Activated CD8-positive, alpha-beta memory T cell treated with anti-CD3 and anti-CD28 coated beads for 36 hours (primary cell): Measurements from ENCODE around the gene PROZ. TPM values are rescaled to one million over a fixed set of nuclear protein-coding genes. Genes with fewer than 3 reads are reported as not detected.
"Not testable (repeated sequence)": the region's sequence is repeated elsewhere in the genome, so short reads cannot be mapped to it uniquely, and the experiment has no call there.

Source experiments
- CTCF ChIA-PET: fragments of 350-600 bp; sonication (Branson Sonifier 250); formaldehyde crosslinking; loops from one replicate; lab custom pipeline; 2021; ENCODE audit warnings: antibody characterized with exemption; lab: Charles Lee
- POLR2A ChIA-PET: fragments of 350-600 bp; sonication (Branson Sonifier 250); formaldehyde crosslinking; loops from one replicate; lab custom pipeline; 2021; ENCODE audit warnings: antibody characterized with exemption; lab: Charles Lee
- total RNA-seq, 2 experiments: library from RNA; stranded (reverse); gene quantifications; one replicate each; pipeline ENCODE4 v1.2.3, GENCODE V29; 2021

The PROZ gene
- total RNA-seq, 2 experiments from 2014 or later, result not detected

DNA sequence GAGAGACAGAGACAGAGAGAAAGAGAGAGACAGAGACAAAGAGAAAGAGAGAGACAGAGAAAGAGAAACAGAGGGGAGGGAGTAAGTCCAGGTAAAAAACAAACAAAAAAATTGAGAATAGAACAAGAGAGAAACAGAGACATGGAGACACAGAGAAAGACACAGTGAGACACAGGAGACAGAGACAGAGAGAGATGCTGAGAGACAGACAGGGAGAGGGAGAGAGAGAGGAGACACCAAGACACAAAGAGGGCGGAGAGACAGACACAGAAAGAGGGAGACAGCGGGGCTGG, 5.8 kb upstream of the PROZ start:
- ChIA-PET CTCF (no interaction called here), POLR2A (interaction anchor here (1.0 kb wide), 1 partner anchor 57 kb away, joined by 3 read pairs; the partner anchor contains the start of gene CUL4A)

DNA sequence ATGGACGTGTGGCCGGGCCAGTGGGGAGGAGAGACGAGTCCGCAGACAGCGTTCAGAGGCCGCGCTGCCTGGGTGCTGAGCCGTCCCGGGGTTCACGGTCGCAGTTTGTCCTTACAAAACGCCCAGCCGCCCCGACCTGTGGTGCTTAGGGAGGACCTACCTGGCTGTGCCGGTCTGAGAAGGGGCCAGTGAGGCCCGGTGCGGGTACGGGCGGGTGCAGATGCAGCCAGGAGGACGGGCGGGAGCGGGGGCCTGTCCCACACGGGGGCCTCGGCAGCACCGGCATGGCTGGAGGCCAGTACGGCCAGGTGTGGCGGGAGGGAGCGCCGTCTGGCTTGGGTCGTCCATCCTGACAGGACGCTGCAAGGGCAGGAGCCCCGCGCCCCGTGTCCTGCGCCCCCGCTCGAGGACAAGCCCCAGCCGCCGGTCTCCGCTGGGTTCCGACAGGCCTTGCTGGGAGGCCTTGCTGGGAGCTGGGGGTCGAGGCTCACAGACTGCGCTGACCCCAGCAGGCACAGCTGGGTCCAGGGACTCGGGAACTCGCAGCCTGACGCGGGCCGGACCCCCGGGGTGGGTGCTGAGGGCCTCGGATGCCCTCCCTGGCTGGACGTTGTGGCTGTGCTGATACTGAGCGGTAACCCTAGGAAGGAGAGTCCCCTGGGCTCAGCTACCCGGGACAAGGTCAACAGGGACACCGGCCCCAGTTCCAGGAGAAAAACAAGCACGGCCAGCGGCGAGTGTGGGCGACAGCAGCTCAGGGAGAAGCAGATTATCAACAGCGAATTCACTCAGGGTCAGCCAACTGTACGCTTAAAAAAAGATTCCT, 5.3 kb upstream of the PROZ start:
- ChIA-PET POLR2A (interaction anchor here (0.6 to 1.0 kb wide), 2 partner anchors 56 to 60 kb away, joined by 3 read pairs; partner anchors contain the start of gene CUL4A), CTCF (no interaction called here)

DNA sequence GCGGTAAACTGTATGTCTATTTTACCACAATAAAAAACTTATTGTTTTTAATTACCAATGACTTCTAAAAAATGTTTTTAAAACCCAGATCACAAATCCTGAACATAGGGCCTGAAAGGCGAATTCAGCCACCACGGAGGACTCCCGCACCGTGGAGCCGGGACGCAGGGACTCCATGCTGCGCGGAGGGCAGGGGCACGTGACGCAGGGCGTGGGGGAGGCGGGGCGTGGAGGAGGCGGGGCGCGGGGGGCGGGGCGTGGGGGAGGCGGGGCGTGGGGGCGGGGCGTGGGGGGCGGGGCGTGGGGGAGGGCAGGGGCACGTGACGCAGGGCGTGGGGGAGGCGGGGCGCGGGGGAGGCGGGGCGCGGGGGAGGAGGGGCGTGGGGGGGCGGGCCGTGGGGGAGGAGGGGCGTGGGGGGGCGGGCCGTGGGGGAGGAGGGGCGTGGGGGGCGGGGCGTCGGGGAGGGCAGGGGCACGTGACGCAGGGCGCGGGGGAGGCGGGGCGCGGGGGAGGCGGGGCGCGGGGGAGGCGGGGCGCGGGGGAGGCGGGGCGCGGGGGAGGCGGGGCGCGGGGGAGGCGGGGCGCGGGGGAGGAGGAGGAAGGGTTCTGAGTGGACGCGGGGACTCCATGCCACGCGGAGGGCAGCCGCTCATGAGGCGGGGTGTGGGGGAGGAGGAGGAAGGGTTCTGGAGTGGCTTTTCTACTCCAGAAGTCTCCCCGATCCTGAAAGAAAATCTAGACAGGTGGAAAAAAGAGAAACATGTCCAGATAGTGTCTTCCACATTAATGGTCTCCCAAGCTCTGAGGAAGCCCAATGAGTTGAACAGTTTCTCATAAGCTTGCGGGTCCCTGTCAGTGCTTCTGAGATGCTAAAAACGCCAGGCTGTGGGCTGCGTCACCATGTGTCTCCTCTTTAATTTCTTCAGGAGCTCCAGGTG, 4.4 kb upstream of the PROZ start:
- ChIA-PET CTCF (no interaction called here), POLR2A (interaction anchor here (0.6 to 1.0 kb wide), 2 partner anchors 55 to 61 kb away, joined by 3 read pairs; partner anchors contain the start of gene CUL4A)

DNA sequence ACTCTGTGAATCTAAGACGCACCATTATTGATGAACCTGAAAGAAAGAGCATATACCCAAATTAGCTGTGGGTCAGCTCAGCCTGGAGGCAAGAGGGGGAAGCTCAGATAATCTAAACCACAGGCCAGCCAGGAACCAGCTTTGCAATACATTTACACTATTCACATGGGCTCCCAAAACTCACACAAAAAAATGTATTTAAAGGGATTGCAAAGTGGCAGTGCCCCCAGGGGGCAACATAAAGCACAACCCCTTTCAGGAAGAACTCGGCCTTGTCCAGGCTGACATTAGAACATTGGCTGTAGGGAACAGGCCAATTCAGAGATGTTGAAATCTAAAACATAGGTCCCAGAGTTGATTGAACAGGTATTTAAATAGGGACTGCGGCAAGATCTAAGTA, 3.2 kb upstream of the PROZ start:
- POLR2A ChIA-PET, result no interaction called here
- CTCF ChIA-PET, result no interaction called here

DNA sequence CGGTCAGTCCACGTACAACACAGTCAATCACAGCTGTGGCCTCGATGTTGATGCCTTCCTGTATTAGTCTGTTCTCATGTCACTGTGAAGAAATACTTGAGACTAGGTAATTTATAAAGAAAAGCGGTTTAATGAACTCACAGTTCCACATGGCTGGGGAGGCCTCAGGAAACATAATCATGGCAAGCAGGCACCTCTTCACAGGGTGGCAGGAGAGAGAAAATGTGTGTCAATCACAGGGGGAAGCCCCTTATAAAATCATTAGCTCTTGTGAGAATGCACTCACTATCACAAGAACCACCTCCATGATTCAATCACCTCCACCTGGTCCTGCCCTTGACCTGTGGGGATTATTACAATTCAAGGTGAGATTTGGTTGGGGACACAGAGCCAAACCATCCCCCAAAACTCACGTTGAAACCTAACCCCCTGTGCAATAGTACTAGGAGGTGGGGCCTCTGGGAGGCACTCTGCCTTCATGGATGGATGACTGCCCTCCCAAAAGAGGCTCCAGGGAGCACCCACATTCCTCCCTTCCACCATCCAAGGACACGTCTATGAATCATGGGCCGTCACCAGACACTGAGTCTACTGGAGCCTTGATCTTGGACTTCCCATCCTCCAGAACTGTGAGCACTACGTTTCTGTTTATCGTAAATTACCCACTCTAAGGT, 2.3 kb upstream of the PROZ start:
- ChIA-PET CTCF (interaction anchor here (1.1 kb wide), 1 partner anchor 11 kb away, joined by 4 read pairs; no protein-coding TSS in a partner anchor), POLR2A (no interaction called here)

DNA sequence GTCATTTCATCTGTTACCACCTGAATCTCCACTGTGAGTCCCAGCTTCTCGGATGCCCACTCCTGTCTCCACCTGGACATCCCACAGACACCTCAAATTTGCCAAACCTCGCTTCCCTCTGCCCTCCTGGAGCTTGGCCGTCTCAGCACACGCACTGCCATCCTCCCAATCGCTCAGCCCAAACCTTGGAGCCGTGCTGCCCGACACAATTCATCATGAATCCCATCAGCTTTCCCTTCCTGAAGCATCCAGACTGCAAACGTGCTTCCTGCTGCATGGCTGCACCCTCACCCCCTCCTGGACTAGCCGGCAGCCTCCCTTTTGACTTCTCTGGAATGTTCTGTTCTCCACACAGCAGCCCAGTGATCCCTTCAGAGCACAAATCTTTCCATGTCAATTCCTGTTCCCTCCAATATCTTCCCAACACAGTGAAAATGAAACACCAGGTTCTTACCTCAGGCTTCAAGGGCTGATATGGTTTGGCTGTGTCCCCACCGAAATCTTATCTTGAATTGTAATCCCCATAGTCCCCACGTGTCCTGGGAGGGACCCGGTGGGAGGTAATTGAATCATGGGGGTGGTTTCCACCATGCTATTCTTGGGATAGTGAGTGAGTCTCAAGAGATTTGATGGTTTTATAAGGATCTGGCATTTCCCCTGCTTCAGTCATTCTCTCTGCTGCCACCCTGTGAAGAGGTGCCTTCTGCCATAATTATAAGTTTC, 1.1 kb upstream of the PROZ start:
- ChIA-PET CTCF (interaction anchor here (1.1 kb wide), 1 partner anchor 9 kb away, joined by 4 read pairs; no protein-coding TSS in a partner anchor), POLR2A (no interaction called here)

DNA sequence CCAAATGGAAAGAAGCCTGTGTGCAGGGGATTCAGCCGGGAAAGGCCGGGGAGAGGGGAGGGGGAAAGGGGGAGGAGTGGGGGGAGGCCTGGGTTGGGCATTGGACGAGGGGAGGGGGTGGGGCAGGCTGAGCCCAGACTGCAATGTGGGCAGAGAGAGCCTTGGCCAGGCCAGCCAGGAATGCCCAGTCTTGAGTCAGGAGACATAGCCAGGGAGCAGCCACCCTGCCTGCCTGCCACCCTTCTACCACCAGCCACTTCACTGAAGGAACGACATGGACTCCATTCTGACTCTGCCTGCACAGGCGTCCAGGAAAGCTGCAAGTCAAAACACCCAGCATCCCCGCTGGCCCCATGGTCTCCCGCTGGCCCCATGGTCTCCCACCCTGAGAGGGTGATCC, 498 bp downstream of the PROZ start:
- POLR2A ChIA-PET, result no interaction called here
- CTCF ChIA-PET, result no interaction called here

DNA sequence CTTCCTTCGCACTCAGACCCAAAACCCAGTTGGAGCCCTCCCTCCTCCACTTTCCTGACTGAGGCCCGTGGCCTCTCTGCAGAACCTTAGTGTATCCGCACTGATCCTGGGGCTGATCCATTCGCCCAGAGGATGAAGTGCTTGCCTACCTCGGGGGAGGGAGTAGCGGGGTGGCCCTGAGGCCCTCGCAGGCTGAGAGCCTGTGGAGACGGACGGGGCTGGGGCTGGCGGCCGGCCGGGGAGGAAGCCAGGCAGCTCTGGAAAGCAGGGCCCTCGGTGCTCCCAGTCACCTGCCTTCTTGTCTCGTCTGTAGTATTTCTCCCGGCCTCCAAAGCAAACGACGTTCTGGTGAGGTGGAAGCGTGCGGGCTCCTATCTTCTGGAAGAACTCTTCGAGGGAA, 1.3 kb downstream of the PROZ start:
- POLR2A ChIA-PET, result no interaction called here
- CTCF ChIA-PET, result no interaction called here

DNA sequence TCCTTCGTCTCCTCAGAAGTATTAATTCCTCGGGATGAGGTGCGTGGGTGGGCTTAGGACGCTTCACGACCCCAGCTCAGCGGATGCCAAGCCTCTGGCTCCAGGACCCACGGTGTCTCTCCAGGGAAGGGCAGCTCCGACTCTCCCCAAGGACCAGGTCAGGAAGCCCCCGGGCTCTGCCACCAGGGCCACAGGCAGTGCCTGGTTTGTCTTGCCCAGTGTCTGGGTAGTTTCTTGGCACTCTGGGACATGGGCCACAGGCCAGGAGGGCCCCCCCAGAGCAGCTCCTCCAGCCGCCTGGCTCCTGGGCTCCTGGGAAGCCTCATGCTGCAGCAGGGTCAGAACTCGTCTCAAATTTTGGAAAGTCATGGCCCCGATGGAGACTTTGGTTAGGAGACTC, 2.5 kb downstream of the PROZ start:
- CTCF ChIA-PET, result interaction anchor here (0.6 kb wide), 1 partner anchor 21 kb away, joined by 3 read pairs; no protein-coding TSS in a partner anchor
- POLR2A ChIA-PET, result no interaction called here

DNA sequence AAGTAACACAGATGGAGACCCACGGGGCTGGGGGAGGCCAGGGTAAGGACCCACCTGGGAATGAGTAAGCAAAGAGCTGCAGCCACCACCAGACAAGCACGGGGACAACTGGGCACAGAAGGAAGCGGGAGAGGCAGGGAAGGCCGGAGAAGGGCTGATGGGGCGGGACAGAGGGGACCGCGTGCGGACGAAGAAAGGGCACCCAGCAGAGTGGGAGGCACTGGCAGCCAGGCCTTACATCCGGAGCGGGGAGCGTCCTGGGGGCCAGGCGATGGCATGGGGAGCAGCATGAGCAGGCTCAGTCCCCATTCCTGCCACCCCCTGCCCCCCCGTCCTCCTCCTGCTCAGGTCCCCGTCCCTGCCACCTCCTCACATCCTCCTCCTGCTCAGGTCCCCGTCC, 3.0 kb downstream of the PROZ start:
- CTCF ChIA-PET, result no interaction called here
- POLR2A ChIA-PET, result no interaction called here

DNA sequence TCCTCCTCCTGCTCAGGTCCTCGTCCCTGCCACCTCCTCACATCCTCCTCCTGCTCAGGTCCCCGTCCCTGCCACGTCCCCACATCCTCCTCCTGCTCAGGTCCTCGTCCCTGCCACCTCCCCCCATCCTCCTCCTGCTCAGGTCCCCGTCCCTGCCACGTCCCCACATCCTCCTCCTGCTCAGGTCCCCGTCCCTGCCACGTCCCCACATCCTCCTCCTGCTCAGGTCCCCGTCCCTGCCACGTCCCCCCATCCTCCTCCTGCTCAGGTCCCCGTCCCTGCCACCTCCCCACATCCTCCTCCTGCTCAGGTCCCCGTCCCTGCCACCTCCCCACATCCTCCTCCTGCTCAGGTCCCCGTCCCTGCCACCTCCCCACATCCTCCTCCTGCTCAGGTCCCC, 3.5 kb downstream of the PROZ start:
- CTCF ChIA-PET, result not testable (repeated sequence)

DNA sequence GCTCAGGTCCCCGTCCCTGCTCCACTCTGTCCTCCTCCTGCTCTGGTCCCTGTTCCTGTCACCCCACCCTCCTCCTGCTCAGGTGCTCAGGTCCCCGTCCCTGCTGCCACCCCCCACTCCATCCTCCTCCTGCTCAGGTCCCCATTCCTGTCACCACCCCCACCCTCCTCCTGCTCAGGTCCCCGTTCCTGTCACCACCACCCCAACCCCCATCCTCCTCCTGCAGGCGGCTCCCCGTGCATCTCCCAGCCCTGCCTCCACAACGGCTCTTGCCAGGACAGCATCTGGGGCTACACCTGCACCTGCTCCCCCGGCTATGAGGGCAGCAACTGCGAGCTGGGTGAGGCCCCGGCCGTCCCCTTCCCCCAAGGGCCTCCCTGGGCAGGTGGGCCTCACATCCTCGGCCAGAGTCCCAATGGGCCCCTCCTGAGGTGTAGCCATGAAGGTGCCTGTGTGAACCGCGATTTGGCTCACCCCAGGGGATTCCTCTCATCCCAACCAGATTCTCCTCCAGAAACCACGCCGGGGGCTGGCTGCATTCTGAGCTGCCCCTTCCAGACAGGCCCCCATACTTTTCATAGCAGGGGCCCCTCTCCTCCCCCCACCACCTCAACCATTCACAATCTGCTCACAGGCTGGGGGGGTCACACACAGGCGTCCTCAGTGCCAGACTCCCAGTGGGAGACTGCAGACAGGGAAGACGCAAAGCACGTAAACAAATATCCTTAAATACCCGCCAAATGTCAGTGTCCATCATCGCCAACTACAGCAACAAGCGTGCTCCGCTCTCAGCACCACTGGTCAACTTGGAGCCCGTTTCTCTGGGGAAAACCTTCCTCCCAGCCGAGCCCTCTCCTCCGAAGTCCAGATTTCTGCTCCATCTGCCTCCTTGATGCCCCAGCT, 4.6 kb downstream of the PROZ start:
- ChIA-PET CTCF (no interaction called here), POLR2A (no interaction called here)

More for the DNA sequence above, 3.5 kb downstream of the PROZ start:
- POLR2A ChIA-PET, result not testable (repeated sequence)

DNA sequence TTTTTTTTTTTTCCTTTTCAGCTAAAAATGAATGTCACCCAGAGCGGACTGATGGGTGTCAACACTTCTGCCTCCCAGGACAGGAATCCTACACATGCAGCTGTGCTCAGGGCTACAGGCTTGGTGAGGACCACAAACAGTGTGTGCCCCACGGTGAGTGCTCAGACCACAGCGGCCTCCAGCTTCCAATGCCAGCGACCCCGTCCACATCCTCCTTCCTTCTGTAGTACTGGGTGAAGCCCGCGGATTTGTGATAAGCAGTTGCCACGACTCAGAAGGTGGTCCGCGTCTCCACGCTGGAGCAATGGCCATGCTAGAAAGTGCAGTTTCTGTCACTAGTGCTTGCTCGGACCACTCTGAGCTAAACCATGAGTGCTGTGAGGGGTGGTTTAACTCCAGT, 6.0 kb downstream of the PROZ start:
- ChIA-PET POLR2A (no interaction called here), CTCF (no interaction called here)

DNA sequence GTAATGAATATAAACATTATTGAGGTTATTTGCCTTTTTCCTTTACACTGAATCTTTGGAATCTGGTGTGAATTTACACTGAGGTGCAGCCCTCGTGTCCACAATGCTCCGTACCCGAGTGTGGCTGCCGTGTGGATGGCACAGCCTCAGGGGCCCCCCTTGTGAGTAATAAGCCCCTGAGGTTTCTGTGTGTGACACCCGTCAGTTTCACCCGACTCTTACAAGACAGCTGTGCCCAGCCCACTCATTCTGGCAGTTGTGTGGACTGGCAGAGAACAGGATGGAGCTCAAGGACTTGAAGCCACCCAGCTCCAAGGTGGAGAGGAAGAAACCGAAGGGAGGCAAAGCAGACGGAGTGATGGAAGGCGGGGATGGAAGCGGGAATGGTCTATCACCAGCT, 7.8 kb downstream of the PROZ start:
- CTCF ChIA-PET, result interaction anchor here (1.0 kb wide), 1 partner anchor 10 kb away, joined by 4 read pairs; no protein-coding TSS in a partner anchor
- POLR2A ChIA-PET, result no interaction called here

DNA sequence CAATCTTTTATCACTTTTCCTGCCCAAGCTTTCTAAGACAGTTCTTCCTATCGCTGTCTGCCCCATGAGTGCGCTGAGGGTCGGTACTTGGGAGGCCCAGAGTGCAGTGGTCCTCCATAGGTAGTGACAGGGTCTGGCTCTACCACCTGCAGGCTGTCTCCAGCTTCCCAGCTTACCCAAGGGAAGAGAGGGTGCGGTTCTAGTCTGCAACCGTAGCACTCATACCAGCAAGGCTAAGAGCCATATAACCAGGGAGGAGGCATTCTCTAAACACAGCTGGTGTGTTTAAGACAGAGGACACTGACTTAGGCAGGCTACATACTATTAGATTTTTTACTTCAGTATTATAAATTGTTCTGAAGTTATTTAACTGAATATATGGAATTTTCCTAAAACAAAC, 8.2 kb downstream of the PROZ start:
- CTCF ChIA-PET, result interaction anchor here (0.6 to 1.0 kb wide), 2 partner anchors 8 to 10 kb away, joined by 3 to 4 read pairs; partner anchors contain the start of gene PROZ
- POLR2A ChIA-PET, result no interaction called here

DNA sequence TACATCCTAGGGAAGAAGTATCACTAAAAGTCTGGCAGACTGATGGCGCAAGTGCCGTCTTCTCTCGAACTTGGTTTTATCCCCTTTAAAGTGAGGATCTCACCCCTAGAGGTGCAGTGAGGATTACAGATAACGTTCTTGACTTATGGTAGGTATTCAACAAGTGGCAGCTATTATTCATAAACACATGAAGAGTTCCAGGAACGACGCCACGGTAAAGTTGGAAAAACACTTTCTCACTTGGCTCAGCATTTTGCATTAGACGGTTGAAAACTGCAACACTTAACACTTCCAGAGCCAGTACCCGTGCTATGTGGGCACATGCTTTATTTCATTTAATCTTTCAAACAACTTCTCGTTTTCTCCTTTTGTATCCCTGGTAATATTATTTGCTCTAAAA, 8.7 kb downstream of the PROZ start:
- ChIA-PET CTCF (interaction anchor here (0.6 to 1.0 kb wide), 2 partner anchors 9 to 11 kb away, joined by 3 to 4 read pairs; partner anchors contain the start of gene PROZ), POLR2A (no interaction called here)

DNA sequence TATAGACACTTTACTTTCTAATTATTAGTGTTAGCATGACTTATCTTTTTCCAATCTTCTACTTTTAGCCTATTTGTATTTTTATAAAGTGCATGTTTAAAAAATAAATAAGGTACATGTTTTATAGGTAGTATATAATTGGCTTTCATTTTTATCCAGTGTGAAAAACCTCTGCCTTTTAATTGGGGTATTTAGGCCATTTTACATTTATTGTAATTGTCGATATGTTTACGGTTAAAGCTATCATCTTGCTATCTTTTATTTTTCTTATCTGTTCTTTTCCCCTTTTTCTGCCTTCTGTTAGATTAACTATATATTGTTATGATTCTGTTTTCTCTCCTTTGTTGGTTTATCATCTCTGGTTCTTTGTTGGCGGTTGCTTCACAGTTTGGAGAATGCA, 9.1 kb downstream of the PROZ start:
- POLR2A ChIA-PET, result no interaction called here
- CTCF ChIA-PET, result no interaction called here

DNA sequence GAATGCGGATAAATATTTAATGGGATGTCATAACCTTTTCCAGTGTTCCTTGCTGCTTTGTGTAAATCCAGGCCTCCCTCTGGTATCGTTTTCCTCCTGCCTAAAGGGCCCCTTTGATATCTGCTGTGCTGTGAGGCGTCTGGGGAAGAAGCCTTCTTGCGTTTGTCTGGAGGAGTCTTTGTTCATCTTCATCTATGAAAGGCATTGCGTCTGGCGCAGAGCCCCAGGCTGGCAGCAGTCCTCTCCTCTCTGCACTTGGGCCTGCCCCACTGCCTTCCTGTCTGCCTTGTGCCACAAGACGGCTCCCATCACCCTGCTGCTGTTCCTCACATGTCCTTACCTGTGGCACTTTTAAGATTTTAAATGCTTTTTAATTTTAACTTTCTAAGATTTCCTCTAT, 9.8 kb downstream of the PROZ start:
- POLR2A ChIA-PET, result no interaction called here
- CTCF ChIA-PET, result no interaction called here
